Astrocyte of the cerebellum (primary cell): ENCODE data around the gene SCN4B.

Experiments used
- DNase-seq: peaks from one replicate; pipeline ENCODE4 v3.0.0-alpha.2; 2011; ENCODE audit warnings: low read depth
- H3K4me3 ChIP-seq: 2 replicates; pipeline ENCODE4 v1.5.1; 2011; ENCODE audit warnings: mild to moderate bottlenecking, low read depth, low read length, moderate library complexity
- CTCF ChIP-seq: IDR thresholded peaks from 2 replicates; pipeline ENCODE4 v1.5.1; 2012; ENCODE audit warnings: low read length, low read depth, moderate library complexity, mild to moderate bottlenecking; ENCODE audit errors: missing control alignments
- in situ Hi-C: cut with HindIII; loops from 2 replicates; pipeline ENCODE4 v1.10.0; 2017; ENCODE audit warnings: low sequenced_read_pairs

SCN4B gene

GRCh38 chr11:118139578-118139977 is 13.0 kb downstream of the SCN4B start:
- no peak for DNase-seq
- in situ Hi-C loops = no loop called here
- TF ChIP-seq CTCF = no peak
- H3K4me3 ChIP-seq = no peak overlapping the region

- in situ Hi-C loops = no loop called here
- DNase-seq = no peak
- TF ChIP-seq CTCF = no peak
- H3K4me3 ChIP-seq = no peak overlapping the region
These were observed 13.7 kb downstream of the SCN4B start for GRCh38 chr11:118138839-118139420.

- no peak for TF ChIP-seq CTCF
- in situ Hi-C loops = no loop called here
- no peak for DNase-seq
- no peak overlapping the region for H3K4me3 ChIP-seq
These were observed 15.8 kb downstream of the SCN4B start for GRCh38 chr11:118136801-118137200.

- no peak for TF ChIP-seq CTCF
- in situ Hi-C loops = no loop called here
- no peak overlapping the region for H3K4me3 ChIP-seq
- no peak for DNase-seq
These were observed 16.3 kb downstream of the SCN4B start for GRCh38 chr11:118136341-118136740.

GRCh38 chr11:118135796-118136165 is 16.8 kb downstream of the SCN4B start:
- in situ Hi-C loops = no loop called here
- DNase-seq = no peak
- no peak overlapping the region for H3K4me3 ChIP-seq
- no peak for TF ChIP-seq CTCF

- DNase-seq = no peak
- in situ Hi-C loops = no loop called here
- no peak overlapping the region for H3K4me3 ChIP-seq
- no peak for TF ChIP-seq CTCF
These were observed 17.4 kb downstream of the SCN4B start for GRCh38 chr11:118135051-118135795.

- DNase-seq = no peak
- H3K4me3 ChIP-seq = no peak overlapping the region
- TF ChIP-seq CTCF = no peak
- in situ Hi-C loops = no loop called here
These were observed 18.8 kb downstream of the SCN4B start for GRCh38 chr11:118133816-118134215.
